ENCODE measurements around the gene EFCC1. TPM values are rescaled to one million over a fixed set of nuclear protein-coding genes. Genes with fewer than 3 reads are reported as not detected.

EFCC1 gene
- total and polyA plus RNA-seq, 3 experiments from 2014 or later, result 0.11 to 0.22 TPM; not detected in 1

DNA sequence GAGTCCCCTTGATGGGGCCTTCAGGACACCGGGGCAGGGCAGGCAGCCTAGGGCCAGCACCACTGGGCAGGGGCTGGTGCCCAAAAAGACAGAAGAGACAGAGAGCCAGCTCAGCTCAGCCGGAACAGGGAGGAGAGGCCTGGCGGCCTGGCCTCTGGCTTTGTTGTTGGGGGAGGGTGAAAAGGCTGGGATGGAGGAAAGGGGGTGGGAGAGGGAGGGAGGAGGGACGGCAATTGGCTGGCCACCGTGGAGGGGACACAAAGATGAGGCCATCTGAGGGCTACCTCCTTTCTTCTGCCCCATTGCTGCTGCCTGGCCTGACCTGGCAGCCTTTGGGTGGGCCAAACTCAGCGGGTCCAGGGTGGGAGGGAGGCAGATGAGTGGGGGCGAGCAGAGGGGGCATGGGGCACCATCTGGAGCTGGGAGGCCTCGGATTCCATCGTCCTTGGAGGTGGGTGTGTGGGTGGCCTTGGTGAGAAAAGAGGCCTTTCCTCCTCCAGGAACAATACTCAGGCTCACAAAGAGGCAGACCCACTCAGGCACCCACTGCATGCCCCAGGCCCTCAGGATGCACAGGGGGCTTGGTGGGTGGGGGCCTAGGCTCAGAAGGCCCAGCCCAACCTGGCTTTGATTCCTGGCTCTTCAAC lies 9.3 kb downstream of the EFCC1 start:
- CTCF ChIA-PET, result interaction anchor here (1.0 to 2.2 kb wide), 3 partner anchors 12 to 17 kb away, joined by 3 to 9 read pairs (median 3); no protein-coding TSS in a partner anchor
- no peak for DNase-seq
- Mint-ChIP-seq H3K27ac (no peak overlapping the region), H3K27me3 (no peaks in the 10 kb centered on the region), H3K4me1 (peaks cover 18 to 23% (median 23%) of the 10 kb centered on the region in 3 donors), H3K4me3 (no peak overlapping the region), H3K36me3 (no peaks in the 10 kb centered on the region), H3K9me3 (no peaks in the 10 kb centered on the region)
- Histone ChIP-seq H3K4me3 (ENCODE audit: low read length) (no peak overlapping the region), H3K27me3 (ENCODE audit: insufficient read depth, low read length, poor library complexity, severe bottlenecking) (no peaks in the 10 kb centered on the region), H3K27ac (ENCODE audit: low read depth, low read length) (no peak overlapping the region), H3K36me3 (ENCODE audit: insufficient read depth, low read length) (no peaks in the 10 kb centered on the region), H3K9me3 (ENCODE audit: low read length) (no peaks in the 10 kb centered on the region), H3K4me1 (ENCODE audit: insufficient read depth, low read length) (peaks cover 14% of the 10 kb centered on the region)
- POLR2A ChIA-PET, result no interaction called here

DNA sequence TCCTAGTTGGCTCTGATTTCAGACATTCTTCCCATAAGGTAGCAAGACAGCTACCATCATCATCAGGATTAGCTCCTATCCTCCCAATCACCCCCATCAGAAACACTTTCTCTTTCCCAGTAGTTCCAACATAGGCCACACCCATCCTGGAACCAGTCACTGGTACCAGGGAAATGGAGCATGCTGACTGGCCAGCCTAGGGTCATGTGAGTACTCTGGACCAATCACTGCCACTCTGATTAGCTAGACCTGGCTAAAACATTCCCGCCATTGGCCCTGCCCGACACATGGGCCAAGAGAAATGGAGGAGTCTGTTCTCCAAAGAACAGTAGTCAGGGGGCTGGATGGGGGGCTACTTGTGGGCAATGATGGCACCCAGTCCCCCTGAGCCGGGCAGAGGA lies 12.4 kb downstream of the EFCC1 start:
- H3K4me1 Mint-ChIP-seq, result peaks cover 38 to 46% (median 44%) of the 10 kb centered on the region in 3 donors
- H3K27ac Mint-ChIP-seq, result peak overlapping the region in 7 of 8 donors; percentile 8 to 82 (median 34)
- H3K9me3 Mint-ChIP-seq, result no peaks in the 10 kb centered on the region
- Histone ChIP-seq H3K9me3 (ENCODE audit: low read length) (no peaks in the 10 kb centered on the region), H3K4me1 (ENCODE audit: insufficient read depth, low read length) (peaks cover 40% of the 10 kb centered on the region), H3K4me3 (ENCODE audit: low read length) (no peak overlapping the region), H3K36me3 (ENCODE audit: insufficient read depth, low read length) (no peaks in the 10 kb centered on the region), H3K27me3 (ENCODE audit: insufficient read depth, low read length, poor library complexity, severe bottlenecking) (no peaks in the 10 kb centered on the region), H3K27ac (ENCODE audit: low read depth, low read length) (no peak overlapping the region)
- H3K27me3 Mint-ChIP-seq, result no peaks in the 10 kb centered on the region
- CTCF ChIA-PET, result interaction anchor here (0.9 to 10.0 kb wide), 7 partner anchors 8 to 233 kb away, joined by 3 to 98 read pairs (median 21); no protein-coding TSS in a partner anchor
- no peak for DNase-seq
- POLR2A ChIA-PET, result no interaction called here
- peak overlapping the region in 1 of 7 donors; percentile 54 for H3K4me3 Mint-ChIP-seq
- H3K36me3 Mint-ChIP-seq, result no peaks in the 10 kb centered on the region

DNA sequence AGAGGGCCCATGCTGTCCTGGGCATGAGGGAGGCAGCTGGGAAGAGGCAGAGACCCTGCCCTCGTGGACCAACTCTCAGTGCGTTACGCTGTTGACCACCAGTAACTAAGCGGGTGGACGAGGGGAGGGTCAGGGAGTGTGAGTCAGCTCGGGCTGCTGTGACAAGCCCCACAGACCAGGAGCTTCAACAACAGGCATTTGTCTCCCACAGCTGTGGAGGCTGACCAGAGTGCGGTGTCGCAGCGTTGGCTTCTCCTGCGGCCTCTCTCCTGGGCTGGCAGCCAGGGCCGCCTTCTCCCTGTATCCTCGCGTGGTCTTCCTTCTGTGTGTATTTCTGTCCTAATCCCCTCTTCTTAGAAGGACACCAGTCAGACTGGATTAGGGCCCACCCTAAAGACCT lies 13.0 kb downstream of the EFCC1 start:
- ChIA-PET POLR2A (no interaction called here), CTCF (interaction anchor here (1.1 to 10.0 kb wide), 7 partner anchors 9 to 232 kb away, joined by 3 to 98 read pairs (median 35); partner anchors contain the start of gene CFAP92)
- Mint-ChIP-seq H3K9me3 (no peaks in the 10 kb centered on the region), H3K36me3 (no peaks in the 10 kb centered on the region), H3K27me3 (no peaks in the 10 kb centered on the region), H3K27ac (peak overlapping the region; percentile 82 to 99 (median 94)), H3K4me3 (peak overlapping the region in 1 of 7 donors; percentile 77), H3K4me1 (peaks cover 42 to 50% (median 48%) of the 10 kb centered on the region in 3 donors)
- Histone ChIP-seq H3K36me3 (ENCODE audit: insufficient read depth, low read length) (no peaks in the 10 kb centered on the region), H3K27me3 (ENCODE audit: insufficient read depth, low read length, poor library complexity, severe bottlenecking) (no peaks in the 10 kb centered on the region), H3K4me3 (ENCODE audit: low read length) (no peak overlapping the region), H3K4me1 (ENCODE audit: insufficient read depth, low read length) (peaks cover 40% of the 10 kb centered on the region), H3K27ac (ENCODE audit: low read depth, low read length) (no peak overlapping the region), H3K9me3 (ENCODE audit: low read length) (no peaks in the 10 kb centered on the region)
- DNase-seq, result no peak

DNA sequence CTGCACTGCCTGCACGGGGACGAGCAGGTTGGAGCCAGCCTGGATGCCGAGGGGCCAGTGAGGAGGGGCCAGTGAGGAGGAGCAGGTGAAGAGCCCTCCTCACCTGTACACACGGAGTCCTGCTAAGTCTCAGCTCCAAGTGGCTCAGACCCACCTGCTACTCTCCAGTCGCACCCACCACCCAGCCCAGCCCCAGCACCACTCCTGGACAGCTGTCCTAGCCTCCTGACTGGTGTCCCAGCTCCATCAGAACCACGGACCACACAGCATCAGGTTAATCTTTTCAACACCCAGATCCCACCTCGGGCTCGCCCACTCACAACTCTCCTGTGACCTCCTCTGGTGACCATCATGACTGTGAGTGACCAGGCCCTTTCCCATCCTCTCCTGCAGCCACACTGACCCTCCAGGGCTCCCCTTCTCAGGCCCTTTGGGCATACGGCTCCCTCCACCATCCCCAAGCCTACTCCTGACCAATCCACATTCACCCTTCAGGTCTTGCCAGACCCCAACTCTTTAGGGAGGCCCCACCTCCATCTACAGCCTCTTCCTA lies 13.8 kb downstream of the EFCC1 start:
- no peaks in the 10 kb centered on the region for H3K36me3 ChIP-seq (ENCODE audit: insufficient read depth, low read length)
- H3K27ac ChIP-seq (ENCODE audit: low read depth, low read length), result peak overlapping the region; percentile 41
- DNase-seq, result no peak
- H3K27ac Mint-ChIP-seq, result peak overlapping the region; percentile 82 to 100 (median 94)
- peak overlapping the region in 5 of 7 donors; percentile 23 to 85 (median 73) for H3K4me3 Mint-ChIP-seq
- ChIA-PET POLR2A (interaction anchor here (0.5 to 2.9 kb wide), 7 partner anchors 11 to 302 kb away, joined by 3 to 50 read pairs (median 10); partner anchors contain the start of genes CFAP92 and RAB43), CTCF (interaction anchor here (1.1 to 10.0 kb wide), 9 partner anchors 9 to 231 kb away, joined by 3 to 98 read pairs (median 35); partner anchors contain the start of gene CFAP92)
- H3K27me3 ChIP-seq (ENCODE audit: insufficient read depth, low read length, poor library complexity, severe bottlenecking), result no peaks in the 10 kb centered on the region
- no peak overlapping the region for H3K4me3 ChIP-seq (ENCODE audit: low read length)
- no peaks in the 10 kb centered on the region for H3K9me3 Mint-ChIP-seq
- no peaks in the 10 kb centered on the region for H3K27me3 Mint-ChIP-seq
- peaks cover 40% of the 10 kb centered on the region for H3K4me1 ChIP-seq (ENCODE audit: insufficient read depth, low read length)
- peaks cover 42 to 50% (median 48%) of the 10 kb centered on the region in 3 donors for H3K4me1 Mint-ChIP-seq
- H3K9me3 ChIP-seq (ENCODE audit: low read length), result no peaks in the 10 kb centered on the region
- H3K36me3 Mint-ChIP-seq, result no peaks in the 10 kb centered on the region

DNA sequence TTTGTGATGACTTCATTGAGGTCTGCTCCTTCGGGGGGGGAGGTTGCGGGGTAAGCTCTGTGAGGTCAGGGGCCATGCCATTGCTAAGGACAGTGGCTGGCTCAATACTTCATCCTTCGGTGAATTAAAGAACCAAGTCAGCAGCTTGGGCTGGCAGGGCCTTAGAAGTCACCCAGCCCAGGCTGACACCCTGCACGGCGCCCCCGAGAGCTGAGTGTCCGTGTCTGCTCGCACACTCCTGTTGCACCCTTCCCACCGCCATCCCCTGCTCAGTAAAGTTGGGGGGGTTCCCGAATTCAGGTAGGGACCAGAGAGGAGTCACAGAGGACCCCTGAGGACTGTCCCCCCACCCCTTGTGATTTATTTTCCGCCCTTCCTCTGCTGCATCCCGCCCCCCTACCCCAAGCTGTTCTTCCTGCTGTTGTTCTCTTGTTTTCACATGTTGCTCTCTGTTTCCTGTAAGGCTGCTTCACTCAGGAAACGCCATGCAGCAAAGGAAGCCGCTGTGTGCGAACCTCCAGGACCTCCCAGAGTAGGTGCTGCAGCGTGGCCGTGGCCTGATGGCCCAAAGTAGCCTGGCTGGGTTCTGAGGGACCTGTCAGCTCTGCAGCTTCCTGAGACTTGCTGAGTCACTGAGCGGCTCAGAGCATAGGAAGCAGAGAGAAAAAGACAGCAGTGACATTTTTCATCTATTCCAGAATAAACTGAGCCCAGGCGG lies 14.4 kb downstream of the EFCC1 start:
- peak; percentile 23 to 66 (median 47) for DNase-seq
- ChIA-PET POLR2A (interaction anchor here (0.6 to 2.9 kb wide), 12 partner anchors 11 to 300 kb away, joined by 3 to 50 read pairs (median 6); partner anchors contain the start of genes CFAP92 and RAB43), CTCF (interaction anchor here (0.7 to 10.0 kb wide), 23 partner anchors 10 to 300 kb away, joined by 3 to 98 read pairs (median 5); partner anchors contain the start of genes CFAP92, CNBP and COPG1)
- H3K27ac Mint-ChIP-seq, result peak overlapping the region; percentile 82 to 100 (median 94)
- no peaks in the 10 kb centered on the region for H3K27me3 Mint-ChIP-seq
- Histone ChIP-seq H3K9me3 (ENCODE audit: low read length) (no peaks in the 10 kb centered on the region), H3K4me1 (ENCODE audit: insufficient read depth, low read length) (peaks cover 40% of the 10 kb centered on the region), H3K27ac (ENCODE audit: low read depth, low read length) (peak overlapping the region; percentile 57), H3K36me3 (ENCODE audit: insufficient read depth, low read length) (no peaks in the 10 kb centered on the region), H3K4me3 (ENCODE audit: low read length) (peak overlapping the region; percentile 60), H3K27me3 (ENCODE audit: insufficient read depth, low read length, poor library complexity, severe bottlenecking) (no peaks in the 10 kb centered on the region)
- H3K36me3 Mint-ChIP-seq, result no peaks in the 10 kb centered on the region
- no peaks in the 10 kb centered on the region for H3K9me3 Mint-ChIP-seq
- H3K4me1 Mint-ChIP-seq, result peaks cover 42 to 50% (median 48%) of the 10 kb centered on the region in 3 donors
- H3K4me3 Mint-ChIP-seq, result peak overlapping the region; percentile 66 to 85 (median 77)

DNA sequence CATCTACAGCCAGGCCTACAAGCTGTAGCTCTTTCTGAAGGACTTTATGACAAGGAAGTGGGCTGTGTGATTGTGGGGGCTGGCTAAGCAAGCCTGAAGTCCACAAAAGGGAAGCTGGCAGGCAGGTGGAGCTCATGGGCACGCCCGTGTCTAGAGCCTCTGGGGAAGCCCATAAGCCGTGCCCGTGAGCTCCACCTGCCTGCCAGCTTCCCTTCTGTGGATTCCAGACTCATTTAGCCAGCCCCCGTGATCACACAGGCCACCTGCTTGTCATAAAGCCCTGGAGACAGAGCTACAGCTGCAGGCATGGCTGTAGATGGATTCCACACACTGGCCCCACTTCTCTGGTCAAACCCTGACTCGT lies 15.2 kb downstream of the EFCC1 start:
- Mint-ChIP-seq H3K9me3 (no peaks in the 10 kb centered on the region), H3K27me3 (no peaks in the 10 kb centered on the region), H3K4me3 (peak overlapping the region; percentile 66 to 85 (median 77)), H3K36me3 (no peaks in the 10 kb centered on the region), H3K27ac (peak overlapping the region; percentile 82 to 100 (median 94)), H3K4me1 (peaks cover 42 to 50% (median 48%) of the 10 kb centered on the region in 3 donors)
- no peaks in the 10 kb centered on the region for H3K27me3 ChIP-seq (ENCODE audit: insufficient read depth, low read length, poor library complexity, severe bottlenecking)
- CTCF ChIA-PET, result interaction anchor here (0.7 to 10.0 kb wide), 24 partner anchors 10 to 299 kb away, joined by 3 to 98 read pairs (median 5); partner anchors contain the start of genes CFAP92, CNBP and COPG1
- peak; percentile 49 to 80 (median 66) for DNase-seq
- H3K27ac ChIP-seq (ENCODE audit: low read depth, low read length), result peak overlapping the region; percentile 57
- H3K4me3 ChIP-seq (ENCODE audit: low read length), result peak overlapping the region; percentile 60
- no peaks in the 10 kb centered on the region for H3K9me3 ChIP-seq (ENCODE audit: low read length)
- H3K4me1 ChIP-seq (ENCODE audit: insufficient read depth, low read length), result peaks cover 40% of the 10 kb centered on the region
- H3K36me3 ChIP-seq (ENCODE audit: insufficient read depth, low read length), result no peaks in the 10 kb centered on the region
- POLR2A ChIA-PET, result interaction anchor here (0.6 to 2.9 kb wide), 12 partner anchors 10 to 300 kb away, joined by 3 to 50 read pairs (median 6); partner anchors contain the start of genes CFAP92 and RAB43

DNA sequence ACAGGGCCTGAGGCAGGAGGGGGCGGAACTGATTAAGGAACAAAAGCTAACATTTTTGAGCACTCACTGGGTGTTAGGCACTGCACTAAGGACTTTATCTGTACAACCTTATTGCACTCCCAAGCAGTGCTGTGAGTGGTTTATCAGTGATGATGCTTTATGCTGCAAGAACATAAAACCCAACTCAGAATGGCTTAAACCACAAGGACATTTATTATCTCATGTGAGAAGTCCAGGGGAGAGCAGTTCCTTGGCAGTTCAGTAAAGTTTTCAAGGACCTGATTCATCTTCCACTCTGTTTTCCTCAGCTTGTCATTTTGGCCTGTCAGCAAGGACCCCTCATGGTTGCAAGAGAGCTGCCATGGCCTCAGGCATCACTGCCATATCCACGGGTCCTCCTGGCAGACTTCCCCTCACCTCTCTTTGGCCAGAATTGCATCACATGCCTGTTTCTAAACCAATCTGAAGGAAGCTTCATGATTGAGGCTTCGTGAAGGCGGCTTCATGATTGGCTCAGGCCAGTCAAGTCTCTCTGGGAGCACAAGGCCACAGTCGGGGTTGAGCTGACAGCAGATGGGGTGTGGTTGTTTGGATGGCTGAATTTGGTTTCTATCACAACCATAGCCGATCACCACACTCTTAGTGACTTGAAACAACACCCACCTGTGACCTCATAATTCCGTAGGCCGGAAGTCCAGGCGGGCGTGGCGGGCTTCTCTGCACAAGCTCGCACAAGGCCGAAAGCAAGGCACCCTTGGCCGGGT lies 15.8 kb downstream of the EFCC1 start:
- peak overlapping the region; percentile 57 for H3K27ac ChIP-seq (ENCODE audit: low read depth, low read length)
- H3K36me3 Mint-ChIP-seq, result no peaks in the 10 kb centered on the region
- peaks cover 0 to 3% of the 10 kb centered on the region in 2 donors for H3K27me3 Mint-ChIP-seq
- peaks cover 45 to 54% (median 52%) of the 10 kb centered on the region in 3 donors for H3K4me1 Mint-ChIP-seq
- peaks cover 40% of the 10 kb centered on the region for H3K4me1 ChIP-seq (ENCODE audit: insufficient read depth, low read length)
- no peaks in the 10 kb centered on the region for H3K9me3 ChIP-seq (ENCODE audit: low read length)
- no peaks in the 10 kb centered on the region for H3K9me3 Mint-ChIP-seq
- peak overlapping the region; percentile 82 to 100 (median 94) for H3K27ac Mint-ChIP-seq
- H3K4me3 Mint-ChIP-seq, result peak overlapping the region in 6 of 7 donors; percentile 29 to 85 (median 75)
- peak in 4 of 5 donors; percentile 22 to 74 (median 46) for DNase-seq
- H3K27me3 ChIP-seq (ENCODE audit: insufficient read depth, low read length, poor library complexity, severe bottlenecking), result no peaks in the 10 kb centered on the region
- ChIA-PET POLR2A (interaction anchor here (0.9 to 2.9 kb wide), 10 partner anchors 10 to 299 kb away, joined by 3 to 50 read pairs (median 6); partner anchors contain the start of genes CFAP92 and RAB43), CTCF (interaction anchor here (0.8 to 10.0 kb wide), 19 partner anchors 9 to 299 kb away, joined by 3 to 98 read pairs (median 9); partner anchors contain the start of gene CFAP92)
- H3K4me3 ChIP-seq (ENCODE audit: low read length), result peak overlapping the region; percentile 8
- no peaks in the 10 kb centered on the region for H3K36me3 ChIP-seq (ENCODE audit: insufficient read depth, low read length)
